ENCODE data around the gene SYT10.
"Not testable (repeated sequence)": the region's sequence is repeated elsewhere in the genome, so short reads cannot be mapped to it uniquely, and the experiment has no call there.

The SYT10 gene

GRCh38 chr12:33439587-33440011, at the start of gene SYT10:
Gene SYT10, minus strand, starts transcription at chr12:33439819. Its CDS starts 297 bp downstream, at chr12:33439522.
- no peak for DNase-seq (ENCODE audit: low spot score)

- no peak for DNase-seq (ENCODE audit: low spot score)
These were observed 48.4 kb upstream of the SYT10 start for GRCh38 chr12:33488036-33488435.

- no peak for DNase-seq (ENCODE audit: low spot score)
These were observed 46.4 kb upstream of the SYT10 start for GRCh38 chr12:33486058-33486457.

- DNase-seq (ENCODE audit: low spot score) = no peak
These were observed 44.5 kb upstream of the SYT10 start for GRCh38 chr12:33484161-33484560.

GRCh38 chr12:33480366-33480765, 40.7 kb upstream of the SYT10 start:
- DNase-seq (ENCODE audit: low spot score) = no peak

- no peak for DNase-seq (ENCODE audit: low spot score)
These were observed 36.4 kb upstream of the SYT10 start for GRCh38 chr12:33476058-33476457.

- no peak for DNase-seq (ENCODE audit: low spot score)
These were observed 32.7 kb upstream of the SYT10 start for GRCh38 chr12:33472299-33472698.

- no peak for DNase-seq (ENCODE audit: low spot score)
These were observed 15.5 kb upstream of the SYT10 start for GRCh38 chr12:33455096-33455495.

- no peak for DNase-seq (ENCODE audit: low spot score)
These were observed 10.9 kb upstream of the SYT10 start for GRCh38 chr12:33450480-33450879.

- DNase-seq (ENCODE audit: low spot score) = no peak
These were observed 858 bp upstream of the SYT10 start for GRCh38 chr12:33440477-33440876.

- no peak for DNase-seq (ENCODE audit: low spot score)
These were observed 600 bp downstream of the SYT10 start for GRCh38 chr12:33438851-33439586.

GRCh38 chr12:33438025-33438772, 1.4 kb downstream of the SYT10 start:
- DNase-seq (ENCODE audit: low spot score) = no peak

GRCh38 chr12:33437598-33437997, 2.0 kb downstream of the SYT10 start:
- DNase-seq (ENCODE audit: low spot score) = no peak

GRCh38 chr12:33432992-33433391, 6.6 kb downstream of the SYT10 start:
- DNase-seq (ENCODE audit: low spot score) = no peak

- DNase-seq (ENCODE audit: low spot score) = no peak
These were observed 8.0 kb downstream of the SYT10 start for GRCh38 chr12:33431648-33432047.

GRCh38 chr12:33429468-33429867, 10.2 kb downstream of the SYT10 start:
- no peak for DNase-seq (ENCODE audit: low spot score)

- DNase-seq (ENCODE audit: low spot score) = no peak
These were observed 12.5 kb downstream of the SYT10 start for GRCh38 chr12:33427071-33427470.

- no peak for DNase-seq (ENCODE audit: low spot score)
These were observed 15.9 kb downstream of the SYT10 start for GRCh38 chr12:33423706-33424105.

- not testable (repeated sequence) for DNase-seq (ENCODE audit: low spot score)
These were observed 27.2 kb downstream of the SYT10 start for GRCh38 chr12:33412410-33412809.

GRCh38 chr12:33383503-33383902, 56.1 kb downstream of the SYT10 start:
- DNase-seq (ENCODE audit: low spot score) = peak; percentile 3

- no peak for DNase-seq (ENCODE audit: low spot score)
These were observed 63.5 kb downstream of the SYT10 start for GRCh38 chr12:33376153-33376552.

- DNase-seq (ENCODE audit: low spot score) = no peak
These were observed 69.3 kb downstream of the SYT10 start for GRCh38 chr12:33370318-33370717.

GRCh38 chr12:33357181-33357580, 82.4 kb downstream of the SYT10 start:
- no peak for DNase-seq (ENCODE audit: low spot score)

Measured in globus pallidus (tissue), 1 donor.